Activated CD4-positive, CD25-positive, alpha-beta regulatory T cell (primary cell): ENCODE measurements around the gene FAM161A.
"Not testable (repeated sequence)": the region's sequence is repeated elsewhere in the genome, so short reads cannot be mapped to it uniquely, and the experiment has no call there.

Source experiments
- DNase-seq, 4 experiments: peaks; one replicate each; lab custom pipeline; 2025; lab: John Stamatoyannopoulos, UW

The FAM161A gene, protein sequence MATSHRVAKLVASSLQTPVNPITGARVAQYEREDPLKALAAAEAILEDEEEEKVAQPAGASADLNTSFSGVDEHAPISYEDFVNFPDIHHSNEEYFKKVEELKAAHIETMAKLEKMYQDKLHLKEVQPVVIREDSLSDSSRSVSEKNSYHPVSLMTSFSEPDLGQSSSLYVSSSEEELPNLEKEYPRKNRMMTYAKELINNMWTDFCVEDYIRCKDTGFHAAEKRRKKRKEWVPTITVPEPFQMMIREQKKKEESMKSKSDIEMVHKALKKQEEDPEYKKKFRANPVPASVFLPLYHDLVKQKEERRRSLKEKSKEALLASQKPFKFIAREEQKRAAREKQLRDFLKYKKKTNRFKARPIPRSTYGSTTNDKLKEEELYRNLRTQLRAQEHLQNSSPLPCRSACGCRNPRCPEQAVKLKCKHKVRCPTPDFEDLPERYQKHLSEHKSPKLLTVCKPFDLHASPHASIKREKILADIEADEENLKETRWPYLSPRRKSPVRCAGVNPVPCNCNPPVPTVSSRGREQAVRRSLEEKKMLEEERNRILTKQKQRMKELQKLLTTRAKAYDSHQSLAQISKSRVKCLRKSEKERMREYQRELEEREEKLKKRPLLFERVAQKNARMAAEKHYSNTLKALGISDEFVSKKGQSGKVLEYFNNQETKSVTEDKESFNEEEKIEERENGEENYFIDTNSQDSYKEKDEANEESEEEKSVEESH

DNA sequence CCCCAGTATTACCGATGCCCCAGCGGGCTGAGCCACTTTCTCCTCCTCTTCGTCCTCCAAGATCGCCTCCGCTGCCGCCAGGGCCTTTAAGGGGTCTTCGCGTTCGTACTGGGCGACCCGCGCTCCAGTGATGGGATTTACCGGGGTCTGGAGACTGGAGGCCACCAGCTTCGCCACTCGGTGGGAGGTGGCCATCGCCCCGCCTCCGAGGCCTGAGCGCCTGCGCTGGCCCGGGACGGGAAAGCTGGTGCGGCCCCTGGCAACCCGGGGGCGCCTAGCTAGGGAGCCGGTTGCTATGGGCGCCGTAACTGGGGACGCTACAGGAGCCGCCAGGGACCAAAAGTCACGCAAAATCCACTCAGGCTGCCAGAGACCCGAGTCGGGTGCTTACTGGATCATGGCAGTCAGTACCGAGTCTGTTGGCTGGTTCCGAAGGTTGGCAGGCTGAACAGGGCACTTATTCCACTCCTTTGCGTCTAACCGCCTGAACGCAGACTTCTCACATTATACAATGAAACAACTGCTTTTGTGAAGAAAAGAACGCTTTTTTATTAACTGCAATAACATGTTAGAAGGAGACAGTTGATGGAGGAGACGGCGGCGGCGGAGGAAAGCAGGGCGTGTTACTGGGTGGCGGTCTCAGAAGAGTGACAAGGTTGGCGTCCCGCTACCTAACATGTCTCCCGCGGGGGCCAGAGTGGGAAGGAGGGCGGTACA lies at the start of gene FAM161A:
FAM161A (minus strand) TSS at position 214 of the 717 bp plus-strand sequence; CDS start at position 195, 19 bp downstream.
- DNase-seq: peak; percentile 33 to 50 (median 48)

DNA sequence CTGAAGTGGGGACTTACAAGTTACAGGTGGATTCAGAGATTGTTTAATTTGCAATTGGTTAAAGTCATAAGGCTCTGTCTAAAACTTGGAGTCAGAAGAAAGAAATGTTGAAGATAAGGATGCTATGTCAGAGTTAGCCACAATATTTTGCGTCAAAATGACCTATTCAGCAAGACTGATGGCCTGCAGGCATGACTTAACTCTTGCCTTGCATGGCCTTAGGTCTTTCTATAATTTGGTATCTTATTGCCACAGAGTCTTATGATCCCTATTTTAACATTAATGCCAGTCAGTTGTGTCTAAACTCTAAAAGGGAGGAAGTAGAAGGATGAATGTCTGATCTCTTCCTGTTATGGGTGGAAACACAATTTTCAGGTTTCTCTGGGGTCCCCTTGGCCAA lies 46.4 kb upstream of the FAM161A start:
- DNase-seq: no peak

DNA sequence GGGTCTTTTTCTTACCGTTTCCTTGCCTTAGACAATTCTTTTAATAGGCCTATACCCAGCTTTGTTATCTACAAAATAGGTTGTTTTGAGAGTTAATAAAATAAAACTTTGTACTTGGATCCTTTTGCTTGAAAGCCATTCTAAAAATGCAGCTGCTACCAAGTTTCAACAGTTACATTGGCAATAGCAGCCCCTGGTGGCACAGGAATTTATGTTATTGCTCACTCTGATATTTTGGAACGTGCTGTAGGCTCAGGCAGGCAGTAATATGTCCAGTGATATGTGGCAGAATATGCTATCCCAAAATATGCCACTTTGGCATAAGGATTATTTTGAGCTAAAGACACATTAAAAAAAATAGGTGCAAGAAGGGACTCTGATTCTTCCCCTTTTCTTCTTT lies 45.0 kb upstream of the FAM161A start:
- DNase-seq: no peak

DNA sequence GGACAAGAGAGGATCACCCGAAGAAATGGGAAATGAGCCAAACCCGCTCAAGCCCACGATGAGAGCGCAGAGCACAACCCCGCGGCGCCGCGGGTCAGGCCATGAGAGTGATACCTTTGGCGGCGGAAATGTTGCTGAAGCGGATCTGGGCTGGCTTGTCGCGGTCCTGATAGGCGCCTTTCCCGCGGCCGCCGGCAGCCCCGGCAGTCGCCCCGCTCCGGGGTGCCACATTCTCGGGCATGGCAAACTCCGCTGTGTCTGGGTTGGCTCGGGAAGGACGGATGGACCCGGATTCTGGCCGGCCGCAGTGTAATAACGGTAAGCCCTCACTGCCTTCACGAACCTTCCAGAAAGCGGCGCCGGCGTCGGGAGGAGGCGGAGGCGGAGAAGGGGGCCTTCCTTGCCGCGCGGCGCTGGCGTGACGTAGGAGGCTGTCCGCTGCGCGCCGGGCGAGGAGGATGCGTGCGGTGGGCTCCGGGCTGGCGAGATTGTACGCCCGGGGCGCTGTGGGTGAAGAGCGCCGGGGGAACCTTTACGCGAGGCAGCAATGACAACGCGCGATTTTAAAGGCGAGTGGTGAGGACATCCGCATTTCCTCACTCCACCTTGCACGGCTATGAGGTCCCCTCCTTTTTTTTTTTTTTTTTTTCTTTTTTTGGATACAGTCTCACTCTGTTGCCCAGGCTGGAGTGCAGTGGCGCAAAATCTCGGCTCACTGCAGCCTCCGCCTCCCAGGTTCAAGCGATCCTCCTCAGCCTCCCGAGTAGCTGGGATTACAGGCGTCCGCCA lies 34.6 kb upstream of the FAM161A start, which contains the start of gene CCT4:
CCT4 (minus strand) TSS at position 390 of the 789 bp plus-strand sequence; CDS start at position 241, 149 bp downstream.
- DNase-seq: peak; percentile 78 to 86 (median 84)

DNA sequence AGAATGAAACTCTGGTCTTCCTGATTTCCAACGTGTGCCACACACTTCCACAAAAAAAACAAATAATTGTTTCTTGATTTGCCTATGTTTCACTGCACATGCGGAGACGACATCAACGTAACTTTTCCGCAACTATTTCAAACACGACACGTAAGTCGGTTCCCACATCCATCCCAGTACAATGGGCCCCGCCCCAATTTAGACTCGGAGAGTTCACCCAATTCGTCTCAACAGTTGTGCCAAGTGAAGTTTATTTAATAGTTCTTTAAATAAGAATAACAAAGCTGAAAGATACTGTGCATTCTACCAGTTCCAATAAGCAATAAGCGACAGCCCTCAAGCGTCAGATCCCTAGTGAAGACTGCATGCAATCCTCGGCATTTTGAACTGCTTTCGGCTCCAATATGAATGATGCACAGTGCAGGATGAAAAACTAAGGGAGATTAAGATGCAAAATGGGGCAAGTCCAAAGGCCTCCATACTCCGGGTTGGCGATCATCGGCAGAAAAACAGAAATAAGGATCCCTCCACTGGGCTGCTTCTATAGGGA lies 33.9 kb upstream of the FAM161A start:
- no peak for DNase-seq

DNA sequence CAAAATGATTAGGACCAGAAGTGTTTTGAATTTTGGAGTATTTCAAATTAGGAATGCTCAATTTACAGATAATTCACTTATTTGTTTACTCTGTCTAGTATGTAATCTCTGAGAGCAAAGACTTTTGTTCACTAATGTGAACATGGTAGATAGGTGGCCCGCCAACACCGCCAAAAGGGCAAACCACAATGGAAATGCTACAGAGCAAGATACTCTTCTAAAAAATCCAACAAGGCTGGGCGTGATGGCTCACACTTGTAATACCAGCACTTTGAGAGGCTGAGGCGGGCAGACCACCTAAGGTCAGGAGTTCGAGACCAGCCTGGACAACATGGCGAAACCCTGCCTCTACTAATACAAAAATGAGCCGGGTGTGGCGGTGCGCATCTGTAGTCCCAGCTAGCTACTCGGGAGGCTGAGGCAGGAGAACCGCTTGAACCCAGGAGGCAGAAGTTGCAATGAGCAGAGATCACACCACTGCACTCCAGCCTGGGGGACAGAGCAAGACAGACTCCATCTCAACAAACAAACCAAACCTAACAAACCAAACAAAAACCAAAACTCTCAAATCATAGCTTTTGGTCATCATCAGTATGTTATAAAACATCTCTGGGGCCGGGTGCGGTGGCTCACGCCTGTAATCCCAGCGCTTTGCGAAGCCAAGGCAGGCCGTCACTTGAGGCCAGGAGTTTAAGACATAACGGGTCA lies 32.2 kb upstream of the FAM161A start:
- no peak for DNase-seq

DNA sequence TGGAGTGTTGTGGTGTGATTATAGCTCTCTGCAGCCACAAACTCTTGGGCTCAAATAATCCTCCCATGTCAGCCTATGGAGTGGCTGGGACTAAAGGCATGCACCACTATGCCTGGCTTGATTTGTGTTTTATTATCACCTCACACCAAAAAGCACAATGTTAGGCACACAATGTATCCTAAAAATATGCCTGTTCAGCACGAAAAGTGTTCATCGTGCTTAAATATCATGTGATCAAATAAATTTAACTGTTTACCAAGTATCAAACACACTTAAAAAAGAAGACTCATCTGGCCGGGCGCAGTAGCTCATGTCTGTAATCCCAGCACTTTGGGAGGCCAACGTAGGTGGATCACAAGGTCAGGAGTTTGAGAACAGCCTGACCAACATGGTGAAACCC lies 29.0 kb upstream of the FAM161A start:
- DNase-seq: no peak

DNA sequence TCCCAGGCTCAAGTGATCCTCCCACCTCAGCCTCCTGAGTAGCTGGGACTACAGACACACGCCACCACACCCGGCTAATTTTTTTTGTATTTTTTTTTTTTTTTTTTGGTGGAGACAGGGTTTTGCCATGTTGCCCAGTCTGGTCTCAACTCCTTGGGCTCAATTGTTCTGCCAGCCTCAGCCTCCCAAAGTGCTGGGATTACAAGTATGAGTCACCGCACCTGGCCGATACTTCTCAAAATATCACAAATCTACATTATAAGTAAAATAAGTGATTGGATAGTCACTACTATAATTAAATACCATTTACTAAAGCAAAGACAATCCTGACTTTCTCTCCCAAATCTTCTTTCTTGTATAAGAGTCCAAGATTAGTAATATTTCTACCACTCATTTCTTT lies 25.5 kb upstream of the FAM161A start:
- DNase-seq: not testable (repeated sequence)

DNA sequence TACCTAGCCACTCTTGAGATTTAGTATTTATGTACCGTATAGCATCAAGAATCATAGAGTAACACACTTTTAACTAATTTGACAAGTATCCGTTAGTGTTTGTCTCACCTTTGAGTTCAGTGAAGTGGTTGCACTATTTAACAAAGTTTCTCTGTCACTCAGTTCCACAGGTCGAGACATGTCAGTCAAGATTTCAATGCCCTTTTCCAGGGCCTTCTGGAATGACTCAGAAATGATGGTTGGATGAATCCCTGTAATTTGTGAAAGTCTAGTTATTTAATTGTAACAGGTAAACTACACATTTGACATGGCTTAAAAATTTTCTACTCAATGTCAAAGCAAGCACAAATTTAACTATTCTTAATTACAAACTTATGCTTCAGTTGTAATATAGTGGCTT lies 24.9 kb upstream of the FAM161A start:
- no peak for DNase-seq

DNA sequence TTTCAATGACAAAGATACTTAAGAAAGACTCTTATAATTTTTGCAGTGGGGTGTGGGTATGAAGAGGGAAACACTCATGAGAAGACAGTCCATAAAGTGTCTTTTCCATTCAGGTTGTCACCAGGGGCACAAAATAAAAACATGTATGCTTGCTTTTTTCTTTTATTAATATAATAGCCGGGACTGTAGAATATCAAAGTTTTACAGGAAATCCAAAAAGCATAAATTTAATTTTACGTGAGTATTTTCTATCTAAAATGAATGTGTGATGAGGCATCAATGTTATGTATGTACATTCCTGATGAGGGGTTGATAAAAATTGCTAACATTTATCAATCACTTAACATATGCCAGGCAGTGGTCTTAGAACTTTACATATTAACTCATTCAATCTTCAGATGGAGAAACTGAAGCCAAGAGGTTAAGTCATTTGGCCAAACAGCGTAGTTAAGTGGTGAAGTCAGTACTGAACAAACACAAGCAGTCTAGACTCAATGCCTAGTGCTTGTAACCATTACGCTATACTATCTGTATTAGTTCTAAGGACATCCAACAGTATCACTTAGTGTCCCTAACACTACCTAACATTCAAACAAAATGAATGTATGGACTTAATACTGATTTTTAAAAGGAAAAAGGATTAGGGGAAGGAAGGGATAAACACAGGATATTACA lies 23.8 kb upstream of the FAM161A start:
- DNase-seq: no peak

DNA sequence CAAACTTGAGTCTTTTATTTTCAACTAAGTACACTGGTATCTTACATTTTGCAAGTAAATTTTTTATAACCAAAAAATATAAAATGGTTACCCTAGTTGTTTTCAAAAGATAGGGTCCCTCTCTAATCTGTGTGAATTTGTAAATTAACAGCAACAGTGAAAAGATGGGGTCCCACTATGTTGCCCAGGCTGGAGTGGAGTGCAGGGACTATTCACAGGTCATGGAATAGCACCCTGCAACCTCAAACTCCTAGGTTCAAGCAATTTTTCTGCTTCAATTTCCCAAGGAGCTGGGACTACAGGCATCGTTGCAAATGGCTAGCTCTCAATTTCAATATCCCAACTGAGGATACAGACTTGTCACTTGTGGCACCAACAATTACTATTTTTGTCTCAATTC lies 22.5 kb upstream of the FAM161A start:
- no peak for DNase-seq

DNA sequence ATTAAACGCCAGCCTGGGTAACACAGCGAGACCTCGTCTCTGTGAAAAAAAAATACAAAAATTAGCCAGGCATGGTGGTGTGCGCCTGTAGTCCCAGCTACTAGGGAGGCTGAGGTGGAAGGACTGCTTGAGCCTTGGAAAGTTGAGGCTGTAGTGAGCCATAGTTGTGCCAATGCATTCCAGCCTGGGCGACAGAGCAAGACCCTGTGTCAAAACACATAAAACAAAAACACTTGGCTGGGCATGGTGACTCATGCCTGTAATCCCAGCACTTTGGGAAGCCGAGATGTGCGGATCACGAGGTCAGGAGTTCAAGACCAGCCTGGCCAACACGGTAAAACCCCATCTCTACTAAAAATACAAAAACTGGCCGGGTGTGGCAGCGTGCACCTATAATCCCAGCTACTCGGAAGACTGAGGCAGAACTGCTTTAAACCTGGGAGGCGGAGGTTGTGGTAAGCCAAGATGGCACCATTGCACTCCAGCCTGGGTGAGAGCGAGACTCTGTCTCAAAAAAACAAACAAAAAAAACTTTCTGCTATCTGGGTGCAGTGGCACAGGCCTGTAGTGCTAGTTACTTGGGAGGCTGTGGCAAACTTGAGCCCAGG lies 12.7 kb upstream of the FAM161A start:
- DNase-seq: not testable (repeated sequence)

DNA sequence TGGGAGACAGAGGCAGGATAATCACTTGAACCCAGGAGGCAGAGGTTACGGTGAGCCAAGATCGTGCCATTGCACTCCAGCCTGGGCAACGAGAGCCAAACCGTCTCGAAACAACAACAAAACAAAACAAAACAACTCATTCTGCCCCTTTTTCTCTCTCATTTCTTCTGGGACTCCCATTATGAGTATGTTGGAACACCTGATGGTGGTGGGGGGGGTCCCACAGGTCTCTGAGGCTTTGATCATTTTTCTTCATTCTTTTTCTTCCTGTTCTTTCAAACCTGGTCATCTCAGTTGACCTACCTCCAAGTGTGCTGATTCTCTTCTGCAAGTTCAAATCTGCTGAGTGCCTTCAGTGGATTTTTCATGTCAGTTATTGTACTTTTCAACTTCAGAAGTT lies 8.2 kb upstream of the FAM161A start:
- DNase-seq: no peak

DNA sequence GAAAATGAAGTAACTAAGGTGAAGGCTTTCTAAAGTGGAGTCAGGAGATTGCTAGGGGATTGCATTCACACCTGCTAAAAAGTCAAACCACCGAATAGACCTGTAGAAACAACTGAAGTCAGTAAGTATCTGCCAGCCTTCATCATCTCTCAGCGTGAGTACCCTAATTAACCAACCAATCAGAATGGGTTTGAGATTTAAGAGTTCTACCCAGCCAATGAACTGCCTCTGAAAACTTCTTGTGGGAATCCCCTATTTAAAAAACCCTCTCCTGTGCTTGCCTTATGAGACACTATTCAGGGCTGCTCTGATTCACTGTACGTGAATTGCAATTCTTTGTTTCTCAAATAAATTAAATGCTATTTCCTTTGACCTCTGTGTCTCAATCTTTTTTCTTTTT lies 3.4 kb upstream of the FAM161A start:
- DNase-seq: no peak

DNA sequence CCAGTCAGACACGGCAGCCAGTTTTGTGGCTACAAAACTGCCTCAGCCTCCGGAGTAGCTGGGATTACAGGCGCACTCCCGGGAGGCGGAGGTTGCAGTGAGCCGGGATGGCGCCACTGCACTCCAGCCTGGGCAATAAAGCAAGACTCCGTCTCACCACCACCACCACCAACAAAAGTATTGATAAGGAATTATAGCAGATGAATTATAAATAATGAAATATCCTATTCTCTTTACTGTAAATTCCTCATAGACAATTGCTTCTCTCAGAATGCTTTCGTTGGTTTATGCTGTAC lies 1.4 kb upstream of the FAM161A start:
- DNase-seq: no peak

DNA sequence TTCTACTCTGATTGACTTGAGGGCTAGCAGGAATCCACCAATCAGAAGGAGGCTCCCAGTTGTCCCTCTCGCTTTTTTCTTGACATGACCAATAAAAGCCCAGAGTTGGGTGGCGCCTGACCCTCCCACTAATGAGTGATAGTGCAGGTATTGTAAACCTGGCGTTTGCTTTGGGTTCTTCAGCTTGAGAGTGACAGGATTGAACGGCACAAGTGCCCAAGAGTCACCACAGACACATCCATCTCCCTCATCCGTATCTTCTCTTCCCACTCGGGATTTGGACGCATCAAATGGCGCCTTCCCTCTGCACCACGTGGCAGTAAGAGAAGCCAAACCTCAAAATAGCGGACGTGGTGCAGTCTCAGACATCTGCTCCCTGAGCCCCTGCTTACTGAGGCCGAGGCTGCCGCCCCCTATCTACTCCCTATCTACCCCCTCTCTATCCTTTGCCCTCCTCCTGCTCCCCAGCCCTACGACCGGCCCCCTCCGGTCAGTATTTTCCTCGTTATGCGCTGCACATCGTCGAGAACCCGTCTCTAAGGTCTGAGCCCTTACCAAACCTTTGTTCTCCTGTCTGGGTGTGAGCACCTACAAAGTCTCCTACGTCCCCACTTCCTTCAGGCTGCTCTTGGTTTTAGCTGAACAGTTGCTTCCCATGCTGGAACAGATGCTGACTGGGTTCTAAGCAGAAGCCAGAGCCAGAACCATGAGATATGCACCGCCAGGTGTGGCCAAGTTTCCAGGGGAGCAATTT lies 881 bp upstream of the FAM161A start:
- DNase-seq: peak; percentile 63 to 79 (median 76)

DNA sequence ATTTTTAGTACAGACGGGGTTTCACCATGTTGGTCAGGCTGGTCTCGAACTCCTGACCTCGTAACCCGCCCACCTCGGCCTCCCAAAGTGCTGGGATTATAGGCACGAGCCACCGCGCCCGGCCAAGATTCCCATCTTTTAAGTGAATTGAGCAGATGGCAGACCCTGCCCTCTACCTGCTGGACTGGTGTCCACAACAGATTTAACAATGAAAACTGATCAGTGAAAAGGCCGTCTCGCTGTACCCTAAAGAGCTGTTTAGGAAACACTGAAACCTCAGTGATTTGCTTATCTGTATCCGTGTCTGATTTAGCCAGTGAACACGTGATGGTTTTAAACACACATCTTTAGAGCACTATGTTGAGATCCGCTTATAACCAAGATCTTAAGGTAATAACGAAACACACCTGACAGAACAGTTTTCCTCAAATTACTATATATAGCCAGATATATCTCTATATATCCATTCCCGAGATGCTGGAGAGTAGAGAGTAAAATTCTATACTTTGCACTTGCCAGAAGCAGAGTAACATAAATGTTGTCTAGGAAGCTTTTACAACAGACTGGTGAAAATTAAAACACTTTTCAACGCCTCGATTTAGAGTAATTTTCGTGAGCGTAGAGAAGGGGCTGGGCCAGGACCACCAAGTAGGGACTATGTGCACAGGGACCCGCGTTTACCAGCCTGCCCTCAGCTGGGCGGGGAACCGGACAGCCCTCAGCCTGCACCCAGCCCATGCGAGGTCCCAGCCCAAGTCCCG lies 594 bp downstream of the FAM161A start:
- no peak for DNase-seq

DNA sequence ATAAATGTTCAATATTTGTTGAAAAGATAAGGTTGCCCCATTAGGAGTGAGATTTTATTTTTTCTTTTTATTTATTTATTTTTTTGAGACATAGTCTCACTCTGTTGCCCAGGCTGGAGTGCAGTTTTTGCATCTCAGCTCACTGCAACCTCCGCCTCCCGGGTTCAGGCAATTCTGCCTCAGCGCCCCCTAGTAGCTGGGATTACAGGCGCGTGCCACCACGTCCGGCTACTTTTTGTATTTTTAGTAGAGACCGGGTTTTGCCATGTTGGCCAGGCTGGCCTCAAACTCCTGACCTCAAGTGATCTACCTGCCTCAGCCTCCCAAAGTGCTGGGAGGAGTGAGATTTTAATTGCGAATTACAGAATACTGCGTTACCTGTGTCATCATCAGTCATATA lies 2.6 kb downstream of the FAM161A start:
- DNase-seq: not testable (repeated sequence)

DNA sequence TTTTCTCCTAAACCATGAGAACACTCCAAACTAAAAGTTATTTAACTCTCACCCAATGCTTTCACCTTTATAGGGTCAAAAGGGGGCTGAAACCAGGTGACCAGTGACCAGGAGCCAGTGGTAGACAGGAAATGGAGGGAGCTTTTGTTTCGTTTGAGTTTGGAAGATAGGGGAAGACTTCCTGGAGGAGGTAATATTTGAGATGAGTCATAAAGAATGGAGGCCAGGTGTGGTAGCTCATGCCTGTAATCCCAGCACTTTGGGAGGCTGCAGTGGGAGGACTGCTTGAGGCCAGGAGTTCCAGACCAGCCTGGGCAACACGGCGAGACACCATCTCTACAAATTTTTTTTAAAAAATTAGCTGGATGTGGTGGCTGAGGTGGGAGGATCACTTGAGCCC lies 8.5 kb downstream of the FAM161A start:
- DNase-seq: no peak
